Common myeloid progenitor, CD34-positive (primary cell): ENCODE measurements around the gene CYB561.

Experiments
- CTCF ChIA-PET: fragments of 350-600 bp; sonication (Branson Sonifier 250); formaldehyde crosslinking; loops from one replicate; lab custom pipeline; 2021; ENCODE audit warnings: antibody characterized with exemption; lab: Charles Lee
- POLR2A ChIA-PET: fragments of 350-600 bp; sonication (Branson Sonifier 250); formaldehyde crosslinking; loops from one replicate; lab custom pipeline; 2021; ENCODE audit warnings: antibody characterized with exemption; lab: Charles Lee
- DNase-seq, 3 donors: peaks; one replicate each; pipeline versions ENCODE4 v3.0.0 to v3.0.0-alpha.2; 2013
- H3K27ac ChIP-seq, 2 experiments: 1 replicate in 1 of 2; 2 replicates in 1 of 2; pipeline ENCODE4 v1.7.0; 2013; ENCODE audit warnings: inconsistent platforms in 2 of 2, low read length in 2 of 2, mild to moderate bottlenecking in 2 of 2, low read depth in 1 of 2, moderate library complexity in 1 of 2; ENCODE audit not compliant: severe bottlenecking in 2 of 2, insufficient read depth in 1 of 2, poor library complexity in 1 of 2
- H3K27me3 ChIP-seq, 5 experiments: replicated peaks in 2 of 5; 1 replicate in 3 of 5; 2 replicates in 2 of 5; pipeline versions ENCODE4 v1.6.1 to v1.7.0; 2013; ENCODE audit warnings: low read length in 4 of 5, mild to moderate bottlenecking in 2 of 5, moderate library complexity in 2 of 5, inconsistent platforms in 1 of 5; ENCODE audit not compliant: insufficient read depth in 5 of 5, control insufficient read depth in 4 of 5
- H3K36me3 ChIP-seq, 4 experiments: 1 replicate in 2 of 4; 2 replicates in 2 of 4; pipeline versions ENCODE4 v1.6.1 to v1.7.0; 2013; ENCODE audit warnings: low read length in 3 of 4, control low read depth in 1 of 4, mild to moderate bottlenecking in 1 of 4; ENCODE audit not compliant: control insufficient read depth in 4 of 4, insufficient read depth in 4 of 4
- H3K4me1 ChIP-seq, 4 experiments: 1 replicate in 3 of 4; 2 replicates in 1 of 4; pipeline versions ENCODE4 v1.6.1 to v1.7.1; 2013; ENCODE audit warnings: low read length in 3 of 4, mild to moderate bottlenecking in 3 of 4, control low read depth in 1 of 4, inconsistent platforms in 1 of 4, moderate library complexity in 1 of 4; ENCODE audit not compliant: control insufficient read depth in 4 of 4, insufficient read depth in 4 of 4; ENCODE audit errors: control extremely low read depth in 1 of 4
- H3K4me3 ChIP-seq, 7 experiments: 1 replicate in 4 of 7; 2 replicates in 3 of 7; pipeline versions ENCODE4 v1.5.1 to v1.7.0; 2013; ENCODE audit warnings: mild to moderate bottlenecking in 7 of 7, low read length in 6 of 7, moderate library complexity in 6 of 7, inconsistent platforms in 2 of 7, low read depth in 2 of 7, control low read depth in 1 of 7; ENCODE audit not compliant: insufficient read depth in 4 of 7, control insufficient read depth in 1 of 7; ENCODE audit errors: extremely low read depth in 1 of 7
- H3K9me3 ChIP-seq, 5 experiments: 1 replicate in 4 of 5; 2 replicates in 1 of 5; pipeline versions ENCODE4 v1.6.1 to v1.7.1; 2013; ENCODE audit warnings: low read length in 4 of 5, mild to moderate bottlenecking in 2 of 5, inconsistent platforms in 1 of 5, low read depth in 1 of 5, moderate library complexity in 1 of 5; ENCODE audit not compliant: control insufficient read depth in 4 of 5, insufficient read depth in 2 of 5; ENCODE audit errors: control extremely low read depth in 1 of 5
- WGBS: methylation state at CpG from one replicate; pipeline ENCODE4 v1.1.5; 2013; ENCODE audit not compliant: insufficient coverage; 5-methylcytosine and 5-hydroxymethylcytosine counted together

Gene CYB561

DNA sequence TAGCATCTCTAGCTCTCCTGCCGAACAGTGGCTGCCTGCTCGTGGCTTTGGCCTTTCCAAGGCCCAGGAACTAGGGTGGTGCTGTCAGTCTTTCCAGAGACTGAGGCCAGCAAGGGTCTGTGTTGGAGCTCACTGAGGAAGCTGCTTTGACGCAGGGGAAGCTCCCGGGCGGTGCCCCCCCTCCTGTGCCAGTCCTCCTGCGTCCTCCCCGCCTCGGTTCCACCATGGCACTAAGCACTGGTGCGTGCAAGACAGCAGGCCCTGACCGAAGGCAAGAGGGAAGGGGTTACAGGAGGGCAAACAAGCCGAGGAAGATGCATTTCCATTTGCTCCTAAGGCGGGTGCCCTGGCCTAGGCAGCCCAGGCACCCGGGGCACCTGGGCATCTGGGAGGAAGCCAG is 4.5 kb downstream of the CYB561 start:
- Histone ChIP-seq H3K9me3 (no peaks in the 10 kb centered on the region), H3K4me3 (no peak overlapping the region), H3K27me3 (no peaks in the 10 kb centered on the region), H3K4me1 (peaks cover 6 to 82% (median 62%) of the 10 kb centered on the region in 4 experiments), H3K36me3 (peaks cover 0 to 8% (median under 1%) of the 10 kb centered on the region in 4 experiments), H3K27ac (no peak overlapping the region)
- 90% methylated on average over 13 of the region's 13 CpGs for WGBS
- no peak for DNase-seq
- POLR2A ChIA-PET: no interaction called here
- CTCF ChIA-PET: interaction anchor here (0.9 to 27.9 kb wide), 3 partner anchors 9 to 37 kb away, joined by 3 to 562 read pairs (median 359); partner anchors contain the start of gene ACE

DNA sequence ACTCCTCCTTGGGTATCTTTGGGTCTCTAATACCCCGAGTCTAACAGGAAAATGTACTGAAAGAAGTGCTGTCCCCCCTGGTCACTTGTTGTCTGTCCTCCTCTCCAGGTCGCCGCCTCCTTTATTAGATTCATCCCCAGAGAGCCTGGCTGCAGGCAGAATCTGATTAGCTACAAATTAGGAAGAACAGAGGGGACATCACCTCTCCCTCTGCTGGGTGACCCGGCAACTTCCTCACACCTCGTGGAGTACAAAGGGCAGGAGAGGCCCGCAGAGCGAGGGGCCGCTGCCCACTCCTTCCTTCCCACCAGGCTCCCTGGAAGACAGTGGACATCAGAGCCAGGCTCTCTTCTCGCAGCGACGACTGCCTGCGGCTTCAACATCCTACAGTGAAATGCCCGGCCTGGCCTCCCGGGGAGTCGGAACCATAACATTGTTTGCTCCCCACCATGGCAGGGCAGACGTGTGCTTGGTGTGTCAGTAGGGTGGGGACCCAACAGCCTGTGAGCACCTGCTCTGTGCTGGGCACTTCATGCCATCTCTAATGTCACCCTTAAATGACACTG is 5.3 kb downstream of the CYB561 start:
- Histone ChIP-seq H3K27me3 (no peaks in the 10 kb centered on the region), H3K9me3 (no peaks in the 10 kb centered on the region), H3K36me3 (peaks cover 0 to 8% (median under 1%) of the 10 kb centered on the region in 4 experiments), H3K4me3 (no peak overlapping the region), H3K27ac (no peak overlapping the region), H3K4me1 (peaks cover 6 to 83% (median 64%) of the 10 kb centered on the region in 4 experiments)
- CTCF ChIA-PET: interaction anchor here (0.7 to 27.9 kb wide), 6 partner anchors 8 to 170 kb away, joined by 3 to 562 read pairs (median 6); partner anchors contain the start of gene ACE
- no peak for DNase-seq
- POLR2A ChIA-PET: no interaction called here
- WGBS: 93% methylated on average over 12 of the region's 16 CpGs

DNA sequence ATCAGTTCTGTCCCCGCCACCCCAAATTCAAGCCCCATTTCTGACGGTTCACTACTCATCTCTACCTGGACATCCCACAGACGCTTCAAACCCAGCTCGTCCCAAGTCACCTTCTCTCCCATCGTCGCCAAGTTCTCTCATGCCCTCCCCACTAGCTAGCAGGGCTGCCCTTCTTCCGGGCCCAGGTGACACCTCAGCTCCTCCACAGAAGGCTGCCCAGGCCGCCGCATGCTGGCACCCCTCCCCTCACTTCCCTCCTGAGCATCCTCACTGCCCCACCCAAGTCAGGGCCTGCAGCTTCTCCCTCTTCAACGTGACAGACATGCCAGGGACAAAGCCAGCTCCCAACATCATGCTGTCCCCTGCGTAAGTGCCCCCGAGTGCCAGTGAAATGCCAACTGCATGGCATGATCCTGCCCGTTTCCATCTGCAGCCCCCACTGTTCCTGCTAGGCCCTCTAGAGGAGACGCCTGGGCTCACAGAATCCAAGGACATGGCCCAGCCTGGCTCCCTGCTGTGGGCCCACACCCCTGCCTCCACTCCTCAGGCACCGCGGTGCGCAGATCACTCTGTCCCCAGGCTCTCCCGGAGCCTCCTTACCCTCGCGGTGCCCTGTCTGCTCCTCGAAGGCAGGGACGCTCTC is 5.9 kb downstream of the CYB561 start:
- CTCF ChIA-PET: interaction anchor here (0.7 to 27.9 kb wide), 6 partner anchors 9 to 171 kb away, joined by 3 to 562 read pairs (median 6); partner anchors contain the start of gene ACE
- Histone ChIP-seq H3K4me1 (peaks cover 6 to 83% (median 64%) of the 10 kb centered on the region in 4 experiments), H3K27ac (no peak overlapping the region), H3K4me3 (peak overlapping the region in 2 of 7 experiments; percentile 3 to 26), H3K27me3 (no peaks in the 10 kb centered on the region), H3K9me3 (no peaks in the 10 kb centered on the region), H3K36me3 (peaks cover 0 to 8% (median under 1%) of the 10 kb centered on the region in 4 experiments)
- no peak for DNase-seq
- POLR2A ChIA-PET: interaction anchor here (0.5 to 0.9 kb wide), 3 partner anchors 20 to 171 kb away, joined by 3 to 4 read pairs (median 4); no protein-coding TSS in a partner anchor
- WGBS: 79% methylated on average over 19 of the region's 22 CpGs

DNA sequence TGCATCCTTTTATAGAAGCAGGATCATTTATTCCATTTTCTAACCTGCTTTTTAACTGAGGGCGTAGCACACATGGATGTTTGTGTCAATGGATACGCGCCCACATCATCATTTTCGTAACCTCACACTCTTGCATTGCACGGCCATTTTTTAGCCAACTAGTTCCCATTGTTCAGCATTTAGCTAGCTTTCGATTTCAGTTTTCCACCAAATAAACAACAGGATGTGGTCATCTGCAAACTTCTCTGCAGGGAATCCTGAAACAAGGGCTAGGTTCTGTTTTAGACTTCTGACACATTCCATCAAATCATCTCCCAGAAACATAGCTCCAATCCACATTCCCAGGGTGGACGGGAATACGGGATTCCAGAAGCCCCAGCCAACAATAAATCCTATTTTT is 6.4 kb downstream of the CYB561 start:
- 51% methylated on average over 8 of the region's 8 CpGs for WGBS
- H3K4me3 ChIP-seq: peak overlapping the region in 2 of 7 experiments; percentile 3 to 26
- peaks cover 6 to 86% (median 66%) of the 10 kb centered on the region in 4 experiments for H3K4me1 ChIP-seq
- peaks cover 0 to 8% (median under 1%) of the 10 kb centered on the region in 4 experiments for H3K36me3 ChIP-seq
- no peaks in the 10 kb centered on the region for H3K9me3 ChIP-seq
- CTCF ChIA-PET: interaction anchor here (1.0 to 27.9 kb wide), 5 partner anchors 9 to 171 kb away, joined by 5 to 562 read pairs (median 6); partner anchors contain the start of gene ACE
- no peak overlapping the region for H3K27ac ChIP-seq
- H3K27me3 ChIP-seq: no peaks in the 10 kb centered on the region
- DNase-seq: peak in 2 of 3 donors; percentile 78 to 81
- POLR2A ChIA-PET: interaction anchor here (0.5 to 0.9 kb wide), 4 partner anchors 19 to 220 kb away, joined by 3 to 4 read pairs (median 4); no protein-coding TSS in a partner anchor

DNA sequence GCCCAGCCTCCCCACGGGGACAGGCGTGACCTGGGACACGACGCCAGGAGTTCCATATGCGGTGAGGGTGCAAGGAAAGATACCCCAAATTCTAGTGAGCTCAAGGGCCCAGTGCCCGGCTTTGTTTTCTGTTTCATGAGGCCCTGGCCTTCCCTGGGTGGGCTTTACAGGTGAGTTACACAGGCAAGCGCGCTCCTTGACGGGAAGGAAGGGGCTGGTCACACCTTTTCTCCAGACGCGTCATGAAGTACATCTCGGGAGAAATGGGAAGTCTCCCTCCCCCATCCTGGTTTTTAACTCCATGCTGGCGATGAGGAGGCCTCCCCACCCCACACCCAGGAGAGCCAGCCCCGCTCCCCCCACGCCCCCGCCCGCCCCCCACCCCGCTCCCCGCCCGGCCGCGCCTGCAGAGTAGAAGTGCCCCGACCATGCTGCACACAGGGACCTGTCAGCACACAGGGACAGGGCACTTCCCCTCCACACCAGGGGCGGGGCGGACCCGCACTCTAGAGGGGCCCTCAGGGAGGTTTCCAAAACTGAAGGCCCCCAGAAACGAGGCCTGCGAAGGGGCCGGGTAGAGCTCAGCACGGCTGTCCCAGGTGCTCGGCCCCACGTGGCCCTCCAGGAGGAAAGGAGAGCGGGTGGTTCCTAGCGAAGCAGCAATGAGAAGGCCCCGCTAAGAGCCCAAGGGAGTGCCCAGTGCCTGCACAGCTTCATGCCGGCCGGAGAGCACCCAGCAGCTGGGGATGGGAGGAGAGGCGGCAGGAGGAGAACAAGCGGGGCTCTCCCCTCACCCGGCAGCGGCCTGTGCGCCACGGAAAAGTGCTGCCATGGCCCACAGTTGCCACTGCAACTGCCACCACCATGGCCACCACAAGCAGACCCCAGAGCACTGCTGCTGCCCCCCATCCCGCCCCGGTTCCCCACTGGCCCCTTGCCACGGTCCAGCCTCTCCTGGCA is 7.7 kb downstream of the CYB561 start:
- WGBS: 55% methylated on average over 30 of the region's 46 CpGs
- H3K27ac ChIP-seq: no peak overlapping the region
- peaks cover 0 to 8% (median under 1%) of the 10 kb centered on the region in 4 experiments for H3K36me3 ChIP-seq
- ChIA-PET POLR2A (no interaction called here), CTCF (interaction anchor here (1.0 to 27.9 kb wide), 4 partner anchors 11 to 40 kb away, joined by 3 to 562 read pairs (median 182); partner anchors contain the start of gene ACE)
- peaks cover 6 to 95% (median 78%) of the 10 kb centered on the region in 4 experiments for H3K4me1 ChIP-seq
- no peaks in the 10 kb centered on the region for H3K9me3 ChIP-seq
- DNase-seq: peak in 2 of 3 donors; percentile 31 to 44
- no peaks in the 10 kb centered on the region for H3K27me3 ChIP-seq
- H3K4me3 ChIP-seq: peak overlapping the region in 1 of 7 experiments; percentile 19

DNA sequence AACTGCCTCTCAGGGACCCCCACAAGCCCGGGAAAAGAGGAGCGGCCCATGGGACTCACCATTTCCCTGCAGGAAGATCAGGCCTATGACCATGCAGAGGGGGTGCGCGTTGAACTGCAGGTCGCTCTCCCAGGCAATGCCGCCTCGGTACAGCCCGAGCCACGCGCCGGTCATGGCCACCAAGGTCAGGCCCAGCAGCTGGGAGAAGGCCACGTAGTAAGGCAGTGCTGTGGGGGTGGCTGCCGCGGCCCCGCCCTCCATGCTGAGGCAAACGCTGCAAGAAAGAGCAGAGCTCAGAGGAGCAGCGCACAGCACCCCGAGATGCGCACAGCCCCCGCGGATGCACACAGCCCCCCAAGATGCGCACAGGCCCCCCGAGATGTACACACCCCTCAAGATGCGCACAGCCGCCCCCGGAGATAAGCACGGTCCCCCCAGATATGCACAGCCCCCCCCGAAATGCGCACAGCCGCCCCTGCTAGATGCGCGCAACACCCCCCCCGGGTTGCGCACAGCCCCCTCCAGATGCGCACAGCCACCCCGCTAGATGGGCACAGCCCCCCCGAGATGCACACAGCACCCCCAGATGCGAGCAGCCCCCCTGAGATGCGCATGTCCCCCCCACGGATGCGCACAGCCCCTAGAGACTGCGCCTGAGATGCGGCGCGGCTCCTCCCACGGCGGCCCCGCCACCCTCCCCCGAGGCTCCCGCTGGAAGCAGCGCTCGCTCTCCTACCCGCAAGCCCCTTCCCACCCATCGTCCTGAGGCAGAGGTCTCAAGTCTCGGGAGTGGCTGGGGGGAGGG is 8.6 kb downstream of the CYB561 start:
- no peak for DNase-seq
- H3K4me1 ChIP-seq: peaks cover 6 to 95% (median 83%) of the 10 kb centered on the region in 4 experiments
- WGBS: 92% methylated on average over 27 of the region's 55 CpGs
- H3K9me3 ChIP-seq: no peaks in the 10 kb centered on the region
- H3K36me3 ChIP-seq: peaks cover 0 to 12% (median under 1%) of the 10 kb centered on the region in 4 experiments
- no peak overlapping the region for H3K27ac ChIP-seq
- no peaks in the 10 kb centered on the region for H3K27me3 ChIP-seq
- CTCF ChIA-PET: interaction anchor here (21.1 to 27.9 kb wide), 3 partner anchors 2 to 41 kb away, joined by 359 to 562 read pairs (median 359); partner anchors contain the start of genes ACE and CYB561
- H3K4me3 ChIP-seq: no peak overlapping the region
- POLR2A ChIA-PET: no interaction called here
